Measurements from ENCODE around the gene JMJD6. TPM values are rescaled to one million over a fixed set of nuclear protein-coding genes. Genes with fewer than 3 reads are reported as not detected.

Gene JMJD6
- polyA plus RNA-seq, 1 donor (not counting 4 experiments of a cell fraction or from before 2014, with no cell fraction given), result 12.0 TPM

DNA sequence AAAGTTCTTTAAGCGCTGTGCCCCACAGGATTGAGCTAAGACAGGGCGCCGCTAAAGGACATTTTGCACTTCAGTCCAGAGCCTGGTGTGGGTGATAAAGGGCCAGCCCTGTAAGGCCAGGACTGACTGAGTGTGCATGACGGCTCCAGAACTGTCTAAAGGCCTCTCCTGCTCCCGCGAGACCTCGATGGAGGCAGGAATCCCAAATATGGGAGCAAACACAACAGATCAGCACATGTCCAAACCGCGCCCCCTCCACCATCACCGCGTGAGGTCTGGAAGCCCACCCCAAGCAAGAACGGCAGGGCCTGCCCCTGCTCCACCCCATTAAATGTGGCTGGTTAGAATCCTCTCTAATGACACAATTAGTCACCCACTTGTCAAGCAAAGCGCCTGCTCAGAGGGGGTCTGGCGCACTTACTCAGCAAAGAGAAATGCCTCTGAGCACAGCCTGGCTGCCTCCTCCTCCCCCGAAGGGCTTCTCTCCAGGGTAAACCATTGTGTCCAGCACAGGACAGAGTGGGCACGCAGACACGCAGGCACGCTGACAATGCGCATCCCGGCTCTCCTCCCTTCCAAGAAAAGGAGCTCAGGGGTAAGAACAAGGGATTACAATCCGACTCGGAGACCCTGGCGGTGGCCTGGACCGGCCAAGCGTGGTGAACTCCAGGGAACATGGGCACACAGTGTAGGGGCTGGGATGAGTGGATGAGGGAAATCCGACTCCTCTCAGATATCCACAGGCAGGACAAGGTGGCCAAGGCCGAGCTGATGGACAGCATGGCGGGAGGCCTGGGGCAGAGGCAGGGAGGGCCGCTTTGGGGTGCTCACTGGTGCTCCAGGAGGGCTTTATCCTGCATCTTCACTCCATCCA is 17.1 kb downstream of the JMJD6 start:
- H3K79me2 ChIP-seq (ENCODE audit: control insufficient read depth, insufficient read depth, low read length), result peaks cover 53% of the 10 kb centered on the region
- H3K36me3 ChIP-seq (ENCODE audit: control insufficient read depth in 2 of 2, extremely low read depth in 1 of 2, insufficient read depth in 2 of 2, low read length in 2 of 2), result peaks cover 3 to 17% of the 10 kb centered on the region in 2 experiments
- no peaks in the 10 kb centered on the region for H4K20me1 ChIP-seq (ENCODE audit: control insufficient read depth, extremely low read depth, insufficient read depth, low read length)
- H3K4me2 ChIP-seq (ENCODE audit: control insufficient read depth, extremely low read depth, insufficient read depth, low read depth, low read length), result peak overlapping the region; percentile 93
- no peak for DNase-seq (ENCODE audit: low read depth, low spot score)
- TF ChIP-seq CTCF (optimal IDR thresholded peaks at IDR 0.05 in 1 of 3, IDR thresholded peaks at IDR 0.05 in 1 of 3, conservative IDR thresholded peaks at IDR 0.05 in 1 of 3; ENCODE audit: extremely low read depth in 1 of 3, insufficient read depth in 2 of 3, low read length in 3 of 3), result no peak
- no peak for TF ChIP-seq EZH2 (IDR thresholded peaks at IDR 0.05; ENCODE audit: low read length)
- no peak overlapping the region for H2AFZ ChIP-seq (ENCODE audit: control insufficient read depth, low read length)
- H3K9me1 ChIP-seq (ENCODE audit: control insufficient read depth, extremely low read depth, insufficient read depth, low read length), result no peaks in the 10 kb centered on the region
- H3K9me3 ChIP-seq (ENCODE audit: control insufficient read depth, low read depth, low read length), result no peaks in the 10 kb centered on the region
- H3K27ac ChIP-seq (ENCODE audit: control insufficient read depth, insufficient read depth, low read length), result peak overlapping the region; percentile 70
- peak; percentile 39 for FAIRE-seq
- no peaks in the 10 kb centered on the region for H3K27me3 ChIP-seq (ENCODE audit: control insufficient read depth, extremely low read depth, insufficient read depth, low read length)
- dilution Hi-C loops (cut with MboI; ENCODE audit: extremely low pct_ligation_motif_present, low sequenced_read_pairs), result no loop called here
- peak overlapping the region; percentile 70 to 75 (median 74) for H3K4me3 ChIP-seq (ENCODE audit: control insufficient read depth in 2 of 3, extremely low read depth in 1 of 3, insufficient read depth in 2 of 3, low read depth in 1 of 3, low read length in 3 of 3)
- H3K4me1 ChIP-seq (ENCODE audit: control insufficient read depth, extremely low read depth, insufficient read depth, low read length), result peaks cover 22% of the 10 kb centered on the region
- peak overlapping the region; percentile 76 for H3K9ac ChIP-seq (ENCODE audit: control insufficient read depth, extremely low read depth, insufficient read depth, low read length)

GRCh38 chr17:76707985-76708807 is 18.2 kb downstream of the JMJD6 start:
- H3K36me3 ChIP-seq (ENCODE audit: control insufficient read depth in 2 of 2, extremely low read depth in 1 of 2, insufficient read depth in 2 of 2, low read length in 2 of 2), result peaks cover 3 to 13% of the 10 kb centered on the region in 2 experiments
- dilution Hi-C loops (cut with MboI; ENCODE audit: extremely low pct_ligation_motif_present, low sequenced_read_pairs), result no loop called here
- H3K79me2 ChIP-seq (ENCODE audit: control insufficient read depth, insufficient read depth, low read length), result peaks cover 59% of the 10 kb centered on the region
- H3K9ac ChIP-seq (ENCODE audit: control insufficient read depth, extremely low read depth, insufficient read depth, low read length), result peak overlapping the region; percentile 76
- no peaks in the 10 kb centered on the region for H4K20me1 ChIP-seq (ENCODE audit: control insufficient read depth, extremely low read depth, insufficient read depth, low read length)
- peak overlapping the region; percentile 93 for H3K4me2 ChIP-seq (ENCODE audit: control insufficient read depth, extremely low read depth, insufficient read depth, low read depth, low read length)
- no peak overlapping the region for H2AFZ ChIP-seq (ENCODE audit: control insufficient read depth, low read length)
- FAIRE-seq, result no peak
- peak overlapping the region; percentile 70 for H3K27ac ChIP-seq (ENCODE audit: control insufficient read depth, insufficient read depth, low read length)
- peak overlapping the region in 2 of 3 experiments; percentile 26 to 75 for H3K4me3 ChIP-seq (ENCODE audit: control insufficient read depth in 2 of 3, extremely low read depth in 1 of 3, insufficient read depth in 2 of 3, low read depth in 1 of 3, low read length in 3 of 3)
- no peak for DNase-seq (ENCODE audit: low read depth, low spot score)
- no peaks in the 10 kb centered on the region for H3K27me3 ChIP-seq (ENCODE audit: control insufficient read depth, extremely low read depth, insufficient read depth, low read length)
- H3K4me1 ChIP-seq (ENCODE audit: control insufficient read depth, extremely low read depth, insufficient read depth, low read length), result peaks cover 22% of the 10 kb centered on the region
- TF ChIP-seq CTCF (optimal IDR thresholded peaks at IDR 0.05 in 1 of 3, IDR thresholded peaks at IDR 0.05 in 1 of 3, conservative IDR thresholded peaks at IDR 0.05 in 1 of 3; ENCODE audit: extremely low read depth in 1 of 3, insufficient read depth in 2 of 3, low read length in 3 of 3) (peak; percentile 42 to 54 (median 51)), EZH2 (IDR thresholded peaks at IDR 0.05; ENCODE audit: low read length) (no peak)
- H3K9me3 ChIP-seq (ENCODE audit: control insufficient read depth, low read depth, low read length), result no peaks in the 10 kb centered on the region
- no peaks in the 10 kb centered on the region for H3K9me1 ChIP-seq (ENCODE audit: control insufficient read depth, extremely low read depth, insufficient read depth, low read length)
